HL-60 (cell line): Measurements from ENCODE around the gene ZNF723.
"Not testable (repeated sequence)": the region's sequence is repeated elsewhere in the genome, so short reads cannot be mapped to it uniquely, and the experiment has no call there.

ENCODE experiments used
- DNase-seq, 2 experiments: peaks; one replicate each; pipeline ENCODE4 v3.0.0-alpha.2; 2010 to 2020; ENCODE audit warnings: low read depth in 1 of 2, low spot score in 1 of 2
- H3K27ac ChIP-seq: fragments of 250-450 bp; sonication (Bioruptor Pico); replicated peaks from 2 replicates; pipeline ENCODE4 v1.5.1; 2020; ENCODE audit warnings: mild to moderate bottlenecking, moderate library complexity
- H3K27me3 ChIP-seq: fragments of 250-450 bp; sonication (Bioruptor Pico); 2 replicates; pipeline ENCODE4 v1.5.1; 2021; ENCODE audit warnings: mild to moderate bottlenecking, moderate library complexity; ENCODE audit not compliant: insufficient read depth, poor library complexity, severe bottlenecking
- H3K4me3 ChIP-seq: replicated peaks from 2 replicates; pipeline ENCODE4 v1.5.1; 2011; ENCODE audit warnings: mild to moderate bottlenecking, control low read depth, low read length; ENCODE audit not compliant: insufficient read depth
- CTCF ChIP-seq: IDR thresholded peaks from one replicate; pipeline ENCODE4 v1.5.1; 2011; ENCODE audit warnings: low read length, control low read depth, inconsistent platforms; ENCODE audit not compliant: insufficient read depth
- GABPA ChIP-seq: IDR thresholded peaks from 2 replicates; pipeline ENCODE4 v1.6.1; 2012; ENCODE audit warnings: low read depth
- POLR2AphosphoS5 ChIP-seq: IDR thresholded peaks from 2 replicates; pipeline ENCODE4 v1.6.1; 2012; ENCODE audit warnings: low read depth
- REST ChIP-seq: IDR thresholded peaks from 2 replicates; pipeline ENCODE4 v1.6.1; 2012; ENCODE audit warnings: low read depth; ENCODE audit not compliant: insufficient replicate concordance
- SPI1 ChIP-seq: IDR thresholded peaks from 2 replicates; pipeline ENCODE4 v1.6.1; 2012; ENCODE audit warnings: low read depth, mild to moderate bottlenecking, borderline replicate concordance
- long read RNA-seq: library from polyadenylated mRNA; unstranded; transcript quantifications from one replicate; pipeline ENCODE4 v2.0.0, GENCODE V29; 2020

ZNF723 gene
- long read RNA-seq = 0 reads

GRCh38 chr19:22832031-22832762 lies at the start of gene ZNF723:
Gene ZNF723 (plus strand): TSS chr19:22832291. CDS start chr19:22832380, 89 bp downstream.
- no peak for DNase-seq
- no peak within 1 kb of the TSS for H3K4me3 ChIP-seq
- H3K27ac ChIP-seq = no peak within 1 kb of the TSS
- no peaks in the 10 kb centered on the region for H3K27me3 ChIP-seq
- TF ChIP-seq SPI1 = no peak
- TF ChIP-seq POLR2AphosphoS5 = no peak
- no peak for TF ChIP-seq CTCF
- no peak for TF ChIP-seq GABPA
- TF ChIP-seq REST = no peak

DNA sequence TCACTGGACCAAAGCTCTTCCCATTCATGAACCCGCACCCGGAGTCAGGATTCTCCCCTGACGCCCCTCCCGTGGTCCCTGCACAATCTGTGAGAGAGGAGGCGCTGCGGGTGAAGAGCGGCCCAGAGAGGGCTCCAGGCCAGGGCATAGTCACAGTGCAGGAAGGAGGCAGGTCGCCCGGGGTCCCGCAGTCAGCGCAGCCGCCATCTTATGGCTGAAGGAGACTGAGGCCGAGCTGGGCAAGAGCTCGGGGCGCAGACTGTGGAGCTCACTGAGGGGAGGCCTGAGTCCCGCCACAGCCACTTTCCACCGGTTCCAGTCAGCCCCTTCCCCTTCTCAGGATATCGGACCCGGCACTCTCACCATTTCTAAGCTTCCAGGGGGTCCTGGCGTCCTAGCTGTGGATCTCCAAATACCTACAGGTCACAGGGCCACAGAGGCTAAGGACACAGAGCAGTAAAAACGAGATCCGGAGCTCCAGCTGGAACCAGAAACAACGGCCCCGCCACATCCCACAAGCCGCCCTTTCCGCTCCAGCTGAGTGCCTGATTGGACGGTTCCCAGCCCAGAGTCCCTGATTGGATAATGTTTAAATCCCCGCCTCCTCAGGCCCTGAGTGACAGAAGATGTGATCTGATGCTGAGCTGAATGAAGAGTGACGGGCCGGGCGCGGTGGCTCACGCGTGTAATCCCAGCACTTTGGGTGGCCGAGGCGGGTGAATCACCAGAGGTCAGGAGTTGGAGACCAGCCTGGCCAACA lies 48.3 kb upstream of the ZNF723 start, which contains the start of gene ZNF99:
Gene ZNF99, minus strand, starts transcription at position 501 of the 760 bp plus-strand sequence. Its CDS starts 135 bp downstream, at position 366.
- no peak for DNase-seq
- no peak for TF ChIP-seq POLR2AphosphoS5
- no peak for TF ChIP-seq SPI1
- Histone ChIP-seq H3K27me3 (no peaks in the 10 kb centered on the region), H3K4me3 (no peak within 1 kb of the TSS), H3K27ac (no peak within 1 kb of the TSS)

GRCh38 chr19:22792863-22793262 lies 39.2 kb upstream of the ZNF723 start:
- H3K27me3 ChIP-seq, DNase-seq, H3K27ac ChIP-seq, H3K4me3 ChIP-seq: not testable (repeated sequence)

- Histone ChIP-seq H3K4me3 (no peak overlapping the region), H3K27ac (no peak overlapping the region), H3K27me3 (no peaks in the 10 kb centered on the region)
- no peak for DNase-seq
- TF ChIP-seq CTCF (no peak), GABPA (no peak), SPI1 (no peak), REST (no peak), POLR2AphosphoS5 (no peak)
Measured at GRCh38 chr19:22797040-22797439, 35.1 kb upstream of the ZNF723 start.
